A673 (cell line): ENCODE measurements around the gene CLEC10A.

Experiments
- EZH2 ChIP-seq: fragments of 200-600 bp; sonication (generic); IDR thresholded peaks from 2 replicates; pipeline ENCODE4 v1.6.1; 2017; ENCODE audit warnings: borderline replicate concordance, low read depth, mild to moderate bottlenecking, mixed read lengths, antibody characterized with exemption, low read length; ENCODE audit not compliant: poor library complexity, severe bottlenecking
- TF ChIP-seq, protein P1 (sequence below): fragments of 300-800, 200-600 bp; sonication (generic); conservative IDR thresholded peaks from 2 replicates; pipeline ENCODE4 v1.5.1; 2017; ENCODE audit warnings: low read depth, mild to moderate bottlenecking, antibody characterized with exemption, low read length, moderate library complexity, mixed read lengths

DNA sequence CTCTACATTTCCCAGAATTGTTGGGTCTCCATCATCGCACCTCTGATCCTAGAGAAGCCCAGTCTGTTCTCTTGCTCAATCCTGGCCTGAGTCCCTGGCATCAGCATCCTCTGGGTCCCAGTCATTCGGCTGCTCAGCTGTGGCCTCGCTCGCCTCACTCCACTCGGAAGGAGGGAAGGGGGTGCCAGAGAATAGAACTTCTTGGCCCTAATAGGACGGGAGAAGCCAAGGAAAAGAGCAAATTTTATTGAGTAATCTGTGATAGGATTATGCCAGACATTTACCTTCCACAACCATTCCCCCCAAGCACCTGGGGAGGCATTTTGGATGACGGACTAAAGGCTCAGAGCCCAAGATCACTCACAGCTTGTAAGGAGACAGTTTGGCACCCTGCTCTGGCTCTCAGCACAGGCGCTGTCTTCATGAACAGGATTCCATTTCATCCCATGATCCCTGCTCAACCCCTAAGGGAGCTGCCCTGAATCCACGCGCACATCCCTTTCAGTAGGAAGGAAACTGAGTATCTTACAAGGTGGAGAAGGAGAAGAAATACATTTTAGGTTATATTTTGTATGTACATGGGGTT lies 498 bp upstream of the CLEC10A start:
- TF ChIP-seq, protein P1, sequence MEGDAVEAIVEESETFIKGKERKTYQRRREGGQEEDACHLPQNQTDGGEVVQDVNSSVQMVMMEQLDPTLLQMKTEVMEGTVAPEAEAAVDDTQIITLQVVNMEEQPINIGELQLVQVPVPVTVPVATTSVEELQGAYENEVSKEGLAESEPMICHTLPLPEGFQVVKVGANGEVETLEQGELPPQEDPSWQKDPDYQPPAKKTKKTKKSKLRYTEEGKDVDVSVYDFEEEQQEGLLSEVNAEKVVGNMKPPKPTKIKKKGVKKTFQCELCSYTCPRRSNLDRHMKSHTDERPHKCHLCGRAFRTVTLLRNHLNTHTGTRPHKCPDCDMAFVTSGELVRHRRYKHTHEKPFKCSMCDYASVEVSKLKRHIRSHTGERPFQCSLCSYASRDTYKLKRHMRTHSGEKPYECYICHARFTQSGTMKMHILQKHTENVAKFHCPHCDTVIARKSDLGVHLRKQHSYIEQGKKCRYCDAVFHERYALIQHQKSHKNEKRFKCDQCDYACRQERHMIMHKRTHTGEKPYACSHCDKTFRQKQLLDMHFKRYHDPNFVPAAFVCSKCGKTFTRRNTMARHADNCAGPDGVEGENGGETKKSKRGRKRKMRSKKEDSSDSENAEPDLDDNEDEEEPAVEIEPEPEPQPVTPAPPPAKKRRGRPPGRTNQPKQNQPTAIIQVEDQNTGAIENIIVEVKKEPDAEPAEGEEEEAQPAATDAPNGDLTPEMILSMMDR, result no peak
- TF ChIP-seq EZH2, result no peak
